AG09309 (cell line): ENCODE measurements around the gene RENBP.
A peak's percentile ranks its signal among the peaks of the same experiment; 100 is the strongest.

Experiments used
- DNase-seq: peaks from one replicate; pipeline ENCODE4 v3.0.0-alpha.2; 2010; ENCODE audit warnings: low read depth
- H3K4me3 ChIP-seq: 2 replicates; pipeline ENCODE4 v1.5.1; 2011; ENCODE audit warnings: mild to moderate bottlenecking, low read depth, low read length, moderate library complexity; ENCODE audit not compliant: control insufficient read depth
- TF ChIP-seq, protein P1 (sequence below): IDR thresholded peaks from 2 replicates; pipeline ENCODE4 v1.5.1; 2011; ENCODE audit warnings: mild to moderate bottlenecking, low read depth, low read length, inconsistent platforms; ENCODE audit not compliant: insufficient read depth, control insufficient read depth; ENCODE audit errors: missing control alignments

RENBP gene

DNA sequence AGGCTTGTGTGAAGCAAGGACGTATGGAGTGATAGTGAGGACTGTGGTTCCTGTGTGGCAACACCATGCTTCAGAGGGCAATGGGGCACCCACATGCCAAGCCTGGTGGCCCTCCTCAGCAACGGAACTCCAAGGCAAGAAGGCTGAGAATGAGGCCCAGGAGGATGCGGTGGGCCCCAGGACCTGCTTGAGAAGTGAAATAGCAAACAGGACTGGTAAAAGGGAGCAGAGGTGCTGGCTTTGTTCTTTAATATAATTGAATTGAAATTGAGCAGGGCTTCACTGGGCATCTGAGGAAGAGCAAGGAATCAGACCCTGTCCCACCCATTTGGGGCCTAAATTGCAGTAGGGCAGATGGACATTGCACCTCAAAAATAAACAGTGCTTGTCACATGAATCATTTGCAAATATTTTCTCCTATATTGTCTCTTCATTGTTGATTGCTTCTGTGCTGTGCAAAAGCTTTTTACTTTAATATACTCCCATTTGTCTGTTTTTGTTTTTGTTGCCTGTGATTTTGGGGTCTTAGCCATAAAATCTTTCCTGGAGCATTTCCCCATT is 30.4 kb upstream of the RENBP start:
- H3K4me3 ChIP-seq, result no peak overlapping the region
- no peak for DNase-seq
- TF ChIP-seq, protein P1, sequence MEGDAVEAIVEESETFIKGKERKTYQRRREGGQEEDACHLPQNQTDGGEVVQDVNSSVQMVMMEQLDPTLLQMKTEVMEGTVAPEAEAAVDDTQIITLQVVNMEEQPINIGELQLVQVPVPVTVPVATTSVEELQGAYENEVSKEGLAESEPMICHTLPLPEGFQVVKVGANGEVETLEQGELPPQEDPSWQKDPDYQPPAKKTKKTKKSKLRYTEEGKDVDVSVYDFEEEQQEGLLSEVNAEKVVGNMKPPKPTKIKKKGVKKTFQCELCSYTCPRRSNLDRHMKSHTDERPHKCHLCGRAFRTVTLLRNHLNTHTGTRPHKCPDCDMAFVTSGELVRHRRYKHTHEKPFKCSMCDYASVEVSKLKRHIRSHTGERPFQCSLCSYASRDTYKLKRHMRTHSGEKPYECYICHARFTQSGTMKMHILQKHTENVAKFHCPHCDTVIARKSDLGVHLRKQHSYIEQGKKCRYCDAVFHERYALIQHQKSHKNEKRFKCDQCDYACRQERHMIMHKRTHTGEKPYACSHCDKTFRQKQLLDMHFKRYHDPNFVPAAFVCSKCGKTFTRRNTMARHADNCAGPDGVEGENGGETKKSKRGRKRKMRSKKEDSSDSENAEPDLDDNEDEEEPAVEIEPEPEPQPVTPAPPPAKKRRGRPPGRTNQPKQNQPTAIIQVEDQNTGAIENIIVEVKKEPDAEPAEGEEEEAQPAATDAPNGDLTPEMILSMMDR, result no peak

DNA sequence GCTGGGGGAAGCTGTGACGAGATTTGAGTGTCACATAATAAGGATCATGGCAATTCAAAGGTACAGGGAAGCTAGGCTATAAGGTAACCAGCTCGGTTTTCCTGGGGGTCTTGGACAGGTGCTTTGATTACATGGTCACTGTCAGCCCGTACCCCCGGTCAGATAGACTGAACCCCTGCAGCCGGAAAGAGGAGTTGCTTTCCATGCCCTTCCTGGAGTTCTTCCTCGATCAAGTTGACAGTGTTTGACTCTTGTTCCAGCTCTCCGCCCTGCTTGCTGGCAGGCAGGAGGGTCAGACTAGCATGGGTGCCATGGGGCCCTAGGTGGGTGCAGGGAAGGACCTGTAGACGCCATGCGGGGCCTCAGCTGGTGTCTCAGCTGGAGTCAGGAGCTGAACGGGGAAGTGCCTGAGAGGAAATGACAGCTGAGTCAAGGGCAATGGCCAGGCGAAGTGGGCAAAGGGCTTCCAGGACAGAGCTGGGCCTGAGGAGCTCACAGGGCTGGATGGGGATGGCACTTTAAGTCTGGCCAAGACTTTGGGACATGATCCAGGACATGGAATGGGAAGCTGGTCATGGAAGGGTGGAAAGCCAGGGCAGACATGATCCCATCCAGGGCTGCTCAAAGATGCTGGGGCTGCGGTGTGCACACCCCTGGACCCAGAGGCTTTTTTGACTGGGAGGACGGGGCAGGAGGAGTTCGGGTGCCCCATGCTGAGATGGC is 29.7 kb upstream of the RENBP start:
- TF ChIP-seq, protein P1, result no peak
- no peak for DNase-seq
- no peak overlapping the region for H3K4me3 ChIP-seq

DNA sequence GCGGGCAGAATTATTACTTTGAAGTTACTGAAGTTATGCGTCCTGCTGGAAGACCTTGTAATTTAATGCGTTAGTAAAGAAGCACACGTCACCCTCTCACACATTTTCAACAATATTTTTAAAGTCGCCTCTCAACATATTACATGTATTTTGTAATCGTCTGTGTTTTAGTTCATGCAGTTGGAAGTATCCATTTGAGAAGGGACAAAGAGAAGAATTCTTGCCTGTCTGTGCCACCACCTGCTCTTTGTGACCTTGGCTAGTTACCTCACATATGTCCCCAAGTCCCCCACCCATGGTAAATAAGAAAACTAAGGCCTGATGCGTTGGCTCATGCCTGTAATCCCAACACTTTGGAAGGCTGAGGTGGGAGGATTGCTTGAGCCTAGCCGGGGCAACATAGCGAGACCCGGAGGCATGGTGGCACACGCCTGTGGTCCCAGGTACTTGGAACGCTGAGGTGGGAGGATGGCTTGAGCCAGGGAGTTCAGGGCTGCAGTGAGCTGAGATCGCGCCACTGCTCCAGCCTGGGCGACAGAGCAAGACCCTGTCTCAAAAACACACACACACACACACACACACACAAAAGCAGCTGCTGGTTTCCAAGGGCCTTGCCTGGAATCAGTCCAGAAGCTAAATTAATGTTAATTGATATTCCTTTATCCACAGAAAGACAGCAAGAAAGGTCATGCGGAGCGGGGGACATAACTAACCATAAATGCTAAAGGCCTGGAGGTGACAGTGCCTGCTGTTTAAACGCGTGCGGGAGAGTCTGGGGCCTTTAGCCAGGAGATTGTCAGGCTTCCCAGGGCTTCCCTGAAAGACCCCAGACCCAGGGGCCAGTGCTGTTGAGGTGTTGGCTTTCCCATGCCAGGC is 28.9 kb upstream of the RENBP start:
- no peak for DNase-seq
- H3K4me3 ChIP-seq, result peak overlapping the region; percentile 41
- TF ChIP-seq, protein P1, result no peak

DNA sequence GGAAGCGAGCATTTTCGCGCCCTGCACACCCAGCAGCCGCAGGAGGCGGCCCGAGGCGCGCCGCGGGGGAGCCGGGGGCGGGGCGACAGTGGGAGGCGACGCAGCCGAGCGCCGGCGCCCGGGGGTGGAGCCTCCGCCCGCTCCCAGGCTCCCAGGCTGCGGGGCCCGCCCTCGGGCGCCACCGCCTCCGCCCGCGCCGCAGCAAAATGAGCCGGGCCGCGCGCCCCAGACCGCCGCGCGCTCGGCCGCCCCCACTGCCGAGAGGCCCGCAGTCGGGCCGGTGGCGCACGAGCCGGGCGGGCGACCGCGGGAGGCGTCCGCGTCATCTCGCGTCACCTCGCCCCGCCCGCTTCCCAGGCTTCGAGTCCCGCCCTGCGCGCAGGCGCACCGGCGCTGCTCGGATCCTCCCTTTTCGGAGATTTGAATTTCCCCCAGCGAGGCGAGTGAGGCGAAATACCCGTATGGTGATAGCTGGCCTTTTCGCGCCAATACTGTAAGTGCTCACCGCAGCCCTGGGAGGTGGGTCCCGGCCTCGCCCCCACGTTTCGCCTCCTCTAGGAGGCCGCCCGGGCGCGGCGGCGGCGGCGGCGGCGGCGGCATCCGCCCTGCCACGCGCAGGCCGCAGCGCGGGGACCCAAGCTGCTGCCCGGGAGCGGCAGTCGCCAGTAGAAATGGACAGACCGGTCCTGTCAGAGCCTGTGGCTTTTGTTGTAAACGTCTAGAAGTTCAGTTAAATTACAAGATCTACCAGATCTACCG is 28.1 kb upstream of the RENBP start, which contains the start of gene TMEM187:
TSS of gene TMEM187 (plus strand) at position 387 of the 759 bp plus-strand sequence. CDS start 9,309 bp downstream, outside the sequence.
- TF ChIP-seq, protein P1, result no peak
- peak within 1 kb of the TSS; percentile 92 for H3K4me3 ChIP-seq
- DNase-seq, result no peak

DNA sequence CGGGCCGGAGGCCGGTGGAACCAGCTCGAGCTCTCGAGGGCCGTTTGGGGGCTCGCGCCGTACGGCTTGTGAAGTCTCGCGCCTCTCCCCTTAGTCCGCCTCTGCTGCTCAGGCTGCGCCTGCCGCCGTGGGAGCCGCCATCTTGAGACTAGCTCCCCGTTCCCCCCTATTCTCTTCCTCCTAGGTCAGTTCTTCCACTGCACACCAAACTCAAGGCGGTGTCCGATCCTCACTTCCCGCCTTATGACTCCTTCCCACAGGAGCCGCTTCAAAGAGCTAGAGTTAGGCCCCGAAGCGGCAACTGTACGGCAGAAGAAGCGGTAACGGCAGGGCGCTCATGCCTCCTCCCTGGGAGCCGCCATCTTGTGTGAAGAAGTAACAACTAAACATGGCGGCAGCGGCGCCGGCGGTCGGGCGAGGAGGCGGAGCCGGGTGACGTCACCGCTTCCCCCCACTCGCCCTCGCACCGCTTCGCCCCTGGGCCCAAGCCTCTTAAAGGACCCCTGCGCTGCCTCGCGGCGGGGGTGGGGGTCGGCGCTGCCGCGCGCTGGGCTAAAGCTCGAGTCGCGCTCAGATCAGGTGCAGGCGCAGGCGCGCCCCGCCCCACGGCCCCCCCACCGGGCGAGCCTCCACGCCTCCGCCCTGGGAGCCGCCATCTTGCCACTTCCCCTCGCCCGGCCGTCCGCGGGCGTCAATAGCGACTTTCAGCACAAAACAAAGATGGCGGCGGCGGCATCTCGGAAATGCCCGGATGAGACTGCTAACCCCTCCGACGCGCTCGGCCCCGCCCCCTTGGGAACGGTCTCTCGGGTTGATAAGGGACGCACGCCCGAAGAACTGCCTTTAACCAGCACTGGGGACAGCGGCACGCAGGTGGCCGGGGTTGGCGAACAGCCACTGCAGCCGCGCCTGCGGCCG is 27.3 kb upstream of the RENBP start, which contains the start of gene HCFC1:
TSS of gene HCFC1 (minus strand) at position 369 of the 918 bp plus-strand sequence. CDS start 978 bp downstream, outside the sequence.
- peak; percentile 54 for DNase-seq
- H3K4me3 ChIP-seq, result peak within 1 kb of the TSS; percentile 92
- TF ChIP-seq, protein P1, result no peak

DNA sequence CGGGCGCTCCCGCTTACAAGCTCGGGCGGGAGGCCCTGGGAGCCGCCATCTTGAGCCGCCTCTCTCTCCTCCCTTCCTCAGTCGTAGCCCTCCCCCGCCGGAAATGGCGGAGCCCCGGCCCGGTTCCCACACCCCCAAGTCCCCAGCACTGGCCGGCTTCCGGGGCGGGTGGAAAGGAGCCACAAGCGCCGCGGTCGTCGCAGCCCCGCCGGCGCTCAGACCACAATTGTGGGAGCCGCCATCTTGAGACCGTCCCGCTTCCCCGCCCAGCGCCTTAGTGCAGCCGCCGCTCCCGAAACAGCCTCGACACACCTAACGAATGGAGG is 26.6 kb upstream of the RENBP start:
- peak; percentile 38 for DNase-seq
- H3K4me3 ChIP-seq, result peak overlapping the region; percentile 92
- TF ChIP-seq, protein P1, result no peak
